Measurements from ENCODE around the gene ISOC2.

- TF ChIP-seq POLR2A (IDR thresholded peaks at IDR 0.05; ENCODE audit: extremely low read depth, insufficient read length) = no peak
- TF ChIP-seq CTCF (IDR thresholded peaks at IDR 0.05; ENCODE audit: low read depth, low read length) = no peak
Measured at GRCh38 chr19:55405638-55406037, 55.8 kb downstream of the ISOC2 start.

Measured in NB4 (cell line).